IPS-18c (cell line): ENCODE measurements around the gene ALLC.
"Not testable (repeated sequence)": the region's sequence is repeated elsewhere in the genome, so short reads cannot be mapped to it uniquely, and the experiment has no call there.

ENCODE experiments used
- H3K4me3 ChIP-seq: 2 replicates; pipeline ENCODE4 v1.7.0; 2013; ENCODE audit warnings: low read depth, mild to moderate bottlenecking, low read length, moderate library complexity; ENCODE audit not compliant: insufficient read depth
- H3K9me3 ChIP-seq: one replicate; pipeline ENCODE4 v1.6.1; 2013; ENCODE audit warnings: mild to moderate bottlenecking, low read length, moderate library complexity; ENCODE audit not compliant: control insufficient read depth, insufficient read depth

ALLC gene

GRCh38 chr2:3635171-3635974 is 22.6 kb upstream of the ALLC start:
- Histone ChIP-seq H3K4me3 (no peak overlapping the region), H3K9me3 (no peaks in the 10 kb centered on the region)

- not testable (repeated sequence) for H3K4me3 ChIP-seq, H3K9me3 ChIP-seq
Measured at GRCh38 chr2:3635975-3636327, 22.0 kb upstream of the ALLC start.

- no peaks in the 10 kb centered on the region for H3K9me3 ChIP-seq
- H3K4me3 ChIP-seq, result no peak overlapping the region
Measured at GRCh38 chr2:3636586-3637310, 21.3 kb upstream of the ALLC start.

GRCh38 chr2:3637311-3637675 is 20.7 kb upstream of the ALLC start:
- no peaks in the 10 kb centered on the region for H3K9me3 ChIP-seq
- H3K4me3 ChIP-seq, result no peak overlapping the region

- H3K4me3 ChIP-seq, result no peak overlapping the region
- H3K9me3 ChIP-seq, result no peaks in the 10 kb centered on the region
Measured at GRCh38 chr2:3637692-3638455, 20.1 kb upstream of the ALLC start.

GRCh38 chr2:3638456-3638810 is 19.6 kb upstream of the ALLC start:
- H3K9me3 ChIP-seq, result no peaks in the 10 kb centered on the region
- H3K4me3 ChIP-seq, result no peak overlapping the region

- Histone ChIP-seq H3K9me3 (no peaks in the 10 kb centered on the region), H3K4me3 (no peak overlapping the region)
Measured at GRCh38 chr2:3639015-3639630, 18.9 kb upstream of the ALLC start.

GRCh38 chr2:3639653-3640052 is 18.3 kb upstream of the ALLC start:
- no peak overlapping the region for H3K4me3 ChIP-seq
- H3K9me3 ChIP-seq, result no peaks in the 10 kb centered on the region

- H3K4me3 ChIP-seq, result no peak overlapping the region
Measured at GRCh38 chr2:3641181-3641580, 16.8 kb upstream of the ALLC start.

GRCh38 chr2:3641841-3642421 is 16.1 kb upstream of the ALLC start:
- peaks cover 2% of the 10 kb centered on the region for H3K9me3 ChIP-seq
- no peak overlapping the region for H3K4me3 ChIP-seq

More at GRCh38 chr2:3641181-3641580, 16.8 kb upstream of the ALLC start:
- H3K9me3 ChIP-seq, result no peaks in the 10 kb centered on the region

- Histone ChIP-seq H3K9me3 (peaks cover 2% of the 10 kb centered on the region), H3K4me3 (no peak overlapping the region)
Measured at GRCh38 chr2:3642521-3643215, 15.3 kb upstream of the ALLC start.

GRCh38 chr2:3643371-3644245 is 14.4 kb upstream of the ALLC start:
- Histone ChIP-seq H3K4me3 (no peak overlapping the region), H3K9me3 (peaks cover 2% of the 10 kb centered on the region)

- H3K4me3 ChIP-seq, result no peak overlapping the region
- H3K9me3 ChIP-seq, result peaks cover 2% of the 10 kb centered on the region
Measured at GRCh38 chr2:3644246-3644525, 13.8 kb upstream of the ALLC start.

GRCh38 chr2:3644891-3645605 is 13.0 kb upstream of the ALLC start:
- no peak overlapping the region for H3K4me3 ChIP-seq
- peaks cover 2% of the 10 kb centered on the region for H3K9me3 ChIP-seq

- peaks cover 2% of the 10 kb centered on the region for H3K9me3 ChIP-seq
- no peak overlapping the region for H3K4me3 ChIP-seq
Measured at GRCh38 chr2:3645745-3646389, 12.1 kb upstream of the ALLC start.
